ENCODE data around the gene LINC00632.
"Not testable (repeated sequence)": the region's sequence is repeated elsewhere in the genome, so short reads cannot be mapped to it uniquely, and the experiment has no call there.

- not testable (repeated sequence) for TF ChIP-seq SP1 (IDR thresholded peaks at IDR 0.05); GABPA (IDR thresholded peaks at IDR 0.05 in 1 of 2, conservative IDR thresholded peaks at IDR 0.05 in 1 of 2)
- TF ChIP-seq, protein P1, sequence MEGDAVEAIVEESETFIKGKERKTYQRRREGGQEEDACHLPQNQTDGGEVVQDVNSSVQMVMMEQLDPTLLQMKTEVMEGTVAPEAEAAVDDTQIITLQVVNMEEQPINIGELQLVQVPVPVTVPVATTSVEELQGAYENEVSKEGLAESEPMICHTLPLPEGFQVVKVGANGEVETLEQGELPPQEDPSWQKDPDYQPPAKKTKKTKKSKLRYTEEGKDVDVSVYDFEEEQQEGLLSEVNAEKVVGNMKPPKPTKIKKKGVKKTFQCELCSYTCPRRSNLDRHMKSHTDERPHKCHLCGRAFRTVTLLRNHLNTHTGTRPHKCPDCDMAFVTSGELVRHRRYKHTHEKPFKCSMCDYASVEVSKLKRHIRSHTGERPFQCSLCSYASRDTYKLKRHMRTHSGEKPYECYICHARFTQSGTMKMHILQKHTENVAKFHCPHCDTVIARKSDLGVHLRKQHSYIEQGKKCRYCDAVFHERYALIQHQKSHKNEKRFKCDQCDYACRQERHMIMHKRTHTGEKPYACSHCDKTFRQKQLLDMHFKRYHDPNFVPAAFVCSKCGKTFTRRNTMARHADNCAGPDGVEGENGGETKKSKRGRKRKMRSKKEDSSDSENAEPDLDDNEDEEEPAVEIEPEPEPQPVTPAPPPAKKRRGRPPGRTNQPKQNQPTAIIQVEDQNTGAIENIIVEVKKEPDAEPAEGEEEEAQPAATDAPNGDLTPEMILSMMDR (IDR thresholded peaks at IDR 0.05; ENCODE audit: low read depth, low read length, missing input control) = not testable (repeated sequence)
Measured at GRCh38 chrX:140691596-140691995, 18.0 kb upstream of the LINC00632 start.

All from liver (tissue), 3 donors.